LHCN-M2 (cell line): Measurements from ENCODE around the gene RAB30. TPM values are rescaled to one million over a fixed set of nuclear protein-coding genes. Genes with fewer than 3 reads are reported as not detected.

Experiments used
- DNase-seq: peaks from one replicate; pipeline ENCODE4 v3.0.0-alpha.2; 2012; ENCODE audit warnings: low read depth
- total RNA-seq: library from RNA; depleted of rRNA; stranded (reverse); fragments of >200 nt; gene quantifications from 2 replicates; pipeline ENCODE4 v1.2.3, GENCODE V29; 2014

The RAB30 gene
- total RNA-seq, 1 experiment from 2014 or later = 10.4 TPM

GRCh38 chr11:83070731-83071566, 748 bp downstream of the RAB30 start:
- DNase-seq = peak; percentile 14

DNA sequence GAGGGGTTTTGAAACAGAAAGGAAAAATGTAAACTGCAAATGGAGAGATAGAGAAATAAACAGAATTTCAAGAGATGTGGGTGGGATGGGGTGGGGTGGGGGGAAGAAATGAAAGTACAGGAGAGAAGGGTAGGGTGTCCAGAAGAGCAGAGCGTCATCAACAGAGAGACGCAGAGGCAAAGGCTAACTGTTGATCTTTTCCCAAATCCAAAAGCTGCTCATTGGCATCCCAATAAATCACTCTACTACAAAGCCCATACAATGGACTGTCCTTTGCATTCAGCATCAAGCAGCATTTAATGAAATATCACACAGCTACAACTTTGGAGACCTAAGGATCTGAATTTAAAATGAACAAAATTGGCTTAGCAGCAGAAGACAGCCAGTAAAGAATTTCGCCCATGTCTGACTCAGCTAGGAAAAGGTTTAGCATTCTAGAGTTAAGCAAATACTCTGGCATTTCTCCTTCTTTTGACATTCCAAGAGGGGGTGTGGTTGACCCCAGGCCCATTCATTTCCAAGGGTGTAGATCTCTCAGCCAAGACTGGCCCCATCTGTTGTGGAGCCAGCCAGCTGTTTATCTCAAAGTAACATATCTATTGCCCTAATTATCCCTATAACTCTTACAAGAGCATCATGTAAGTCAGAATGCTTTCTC, 1.5 kb downstream of the RAB30 start:
- DNase-seq = peak; percentile 80

GRCh38 chr11:83069441-83070043, 2.2 kb downstream of the RAB30 start:
- DNase-seq = peak; percentile 29

DNA sequence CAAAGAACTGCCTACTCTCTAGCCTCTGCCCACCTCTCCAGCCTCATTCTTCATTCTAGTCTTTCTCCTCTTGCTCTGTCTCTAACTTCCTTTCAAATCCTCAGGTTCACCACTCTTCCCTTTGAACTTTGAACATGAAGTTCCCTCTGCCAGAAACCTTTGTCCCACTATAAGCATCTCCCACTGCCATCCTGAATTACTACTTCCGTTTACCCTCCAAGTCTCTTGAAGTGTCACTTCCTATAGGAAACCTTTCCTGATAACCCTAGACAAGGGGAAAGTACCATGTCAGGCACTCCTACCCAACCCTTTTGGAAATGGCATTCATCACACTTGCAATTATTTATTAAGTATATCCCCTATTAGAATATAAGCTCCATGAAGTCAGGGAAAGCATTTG, 3.1 kb downstream of the RAB30 start:
- DNase-seq = no peak

GRCh38 chr11:83064011-83064410, 7.7 kb downstream of the RAB30 start:
- no peak for DNase-seq

GRCh38 chr11:83063073-83063754, 8.5 kb downstream of the RAB30 start:
- DNase-seq = peak; percentile 84

GRCh38 chr11:83061883-83062282, 9.8 kb downstream of the RAB30 start:
- DNase-seq = no peak

GRCh38 chr11:83060965-83061364, 10.7 kb downstream of the RAB30 start:
- no peak for DNase-seq

DNA sequence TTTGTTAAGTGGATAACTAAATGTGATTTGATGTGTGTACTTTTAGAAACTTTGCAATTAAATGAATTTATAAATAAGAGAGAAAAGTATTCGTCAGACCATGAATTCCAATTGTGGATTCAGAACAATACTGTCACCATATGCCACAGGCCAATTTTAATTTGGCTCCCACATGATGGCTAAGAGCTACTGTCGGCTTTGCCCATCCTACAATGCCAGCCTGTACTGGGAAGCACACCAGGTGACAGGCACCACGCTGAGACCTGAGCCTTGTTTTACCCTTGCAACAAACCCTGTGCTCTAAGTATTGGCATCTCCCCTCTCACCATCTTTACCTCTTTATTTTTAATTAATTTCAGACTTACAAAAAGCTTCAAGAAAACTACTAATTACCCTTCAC, 14.0 kb downstream of the RAB30 start:
- no peak for DNase-seq

DNA sequence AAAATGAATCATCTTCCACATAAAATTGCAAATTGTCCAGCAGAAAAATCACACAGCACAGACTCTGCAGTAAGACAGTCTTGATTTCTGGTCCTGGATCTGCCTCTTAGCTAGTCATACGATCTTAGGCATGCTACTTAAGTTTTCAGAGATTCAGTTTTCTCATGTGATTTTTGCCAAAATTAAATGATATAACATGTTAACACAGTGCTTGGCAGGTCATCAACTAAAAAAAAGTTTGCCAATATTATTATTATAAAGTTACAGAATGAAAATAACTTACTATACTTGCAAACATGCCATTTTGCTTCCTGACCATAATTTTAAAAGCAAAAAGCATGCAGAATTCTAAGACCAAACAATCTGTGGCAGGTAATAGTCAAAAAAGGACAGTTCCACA, 15.1 kb downstream of the RAB30 start:
- no peak for DNase-seq

- no peak for DNase-seq
Observed at GRCh38 chr11:83056204-83056603, 15.5 kb downstream of the RAB30 start.

- DNase-seq = no peak
Observed at GRCh38 chr11:83054904-83055380, 16.8 kb downstream of the RAB30 start.

DNA sequence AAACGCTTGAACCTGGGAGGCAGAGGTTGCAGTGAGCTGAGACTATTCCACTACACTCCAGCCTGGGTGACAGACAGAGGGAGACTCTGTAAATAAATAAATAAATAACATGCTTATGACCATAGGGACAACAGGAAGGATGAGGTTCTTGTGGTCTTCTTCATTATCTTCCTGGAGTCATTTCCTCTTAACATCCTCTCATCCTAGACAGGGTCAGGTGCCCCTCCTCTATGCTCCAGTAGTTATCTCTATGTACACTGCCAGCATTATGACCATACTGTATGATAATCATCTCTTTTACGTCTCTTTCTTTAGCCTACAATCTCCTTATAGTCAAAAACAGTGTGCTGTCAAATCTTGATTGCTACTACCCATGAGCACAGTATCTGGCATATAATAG, 17.7 kb downstream of the RAB30 start:
- no peak for DNase-seq

GRCh38 chr11:83051760-83052671, 19.7 kb downstream of the RAB30 start:
- DNase-seq = peak; percentile 92

GRCh38 chr11:83047515-83048225, 24.0 kb downstream of the RAB30 start:
- no peak for DNase-seq

DNA sequence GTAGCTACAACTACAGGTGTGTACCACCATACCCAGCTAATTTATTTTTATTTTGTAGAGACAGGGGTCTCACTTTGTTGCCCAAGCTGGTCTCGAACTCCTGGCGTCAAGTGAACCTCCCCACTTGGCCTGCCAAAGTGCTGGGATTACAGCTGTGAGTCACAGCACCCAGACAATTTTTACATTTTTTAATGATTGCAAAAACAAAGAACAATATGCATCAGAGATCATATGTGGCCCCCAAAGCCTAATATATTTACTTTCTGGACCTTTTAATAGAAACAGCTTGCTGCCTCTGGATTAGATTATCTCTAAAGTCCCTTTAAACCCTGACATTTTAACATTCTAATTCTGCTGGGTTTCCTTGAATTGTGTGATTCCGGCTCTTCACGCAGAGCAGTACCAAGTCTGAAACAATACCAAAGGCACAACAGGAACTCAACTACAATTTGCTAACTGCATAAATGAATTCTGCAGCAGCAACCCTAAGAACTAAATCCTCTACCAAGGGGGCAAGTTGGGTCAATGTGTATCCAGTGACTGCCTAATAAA, 25.0 kb downstream of the RAB30 start:
- no peak for DNase-seq

- DNase-seq = peak; percentile 86
Observed at GRCh38 chr11:83044958-83045712, 26.6 kb downstream of the RAB30 start.

DNA sequence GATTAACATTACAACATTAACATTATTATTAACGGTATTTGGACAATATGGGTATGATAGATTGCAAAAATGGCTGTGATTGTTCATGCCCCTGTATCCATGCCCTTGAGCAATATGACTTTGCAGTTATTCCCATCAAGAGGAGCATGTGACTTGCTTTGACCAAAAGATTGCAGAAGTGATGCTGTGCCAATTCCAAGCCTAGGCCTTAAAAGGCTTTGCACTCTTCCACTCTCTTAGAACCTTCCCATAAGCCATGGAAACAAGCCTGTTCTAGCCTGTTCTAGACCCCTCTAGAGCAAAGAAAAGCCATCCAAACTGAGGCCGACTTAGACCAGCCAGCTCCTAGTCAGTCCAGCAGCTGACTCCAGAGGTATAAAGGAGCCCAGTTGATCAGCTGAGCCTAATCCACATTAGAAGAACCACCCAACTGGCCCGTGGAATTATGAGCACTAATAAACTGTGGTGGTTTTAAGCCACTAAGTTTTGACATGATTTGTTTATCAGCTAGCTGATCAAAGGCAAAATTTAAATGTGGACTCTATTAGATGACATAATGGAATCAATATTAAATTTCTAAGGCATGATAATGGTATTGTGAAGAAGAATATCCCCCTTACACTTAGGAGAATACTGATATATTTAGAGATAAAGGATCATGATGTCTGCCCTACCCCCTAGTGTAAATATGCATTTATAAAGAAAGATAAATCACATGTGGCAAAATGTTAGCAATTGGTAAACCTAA, 28.6 kb downstream of the RAB30 start:
- DNase-seq = no peak
